Central memory CD8-positive, alpha-beta T cell (primary cell): ENCODE measurements around the gene PPM1L.

Source experiments
- ATAC-seq: fragments of 150-1000 bp; cut with Tn5 transposase; replicated peaks from 2 replicates; pipeline ENCODE4 v1.10.0; 2022; ENCODE audit warnings: mild to moderate bottlenecking, moderate FRiP score, moderate number of reproducible peaks; ENCODE audit not compliant: poor library complexity, severe bottlenecking; ENCODE audit errors: extremely low read depth
- DNase-seq, 2 donors: peaks; one replicate each; pipeline ENCODE4 v3.0.0; 2021; ENCODE audit warnings: low spot score in 2 of 2
- H3K27ac Mint-ChIP-seq: one replicate; pipeline ENCODE4 v1.8.0; 2022; ENCODE audit warnings: low read depth, mild to moderate bottlenecking, moderate library complexity, mixed read lengths
- H3K27me3 Mint-ChIP-seq: one replicate; pipeline ENCODE4 v1.8.0; 2022; ENCODE audit warnings: mixed read lengths
- H3K36me3 Mint-ChIP-seq: one replicate; pipeline ENCODE4 v1.8.0; 2022; ENCODE audit warnings: mild to moderate bottlenecking, moderate library complexity, mixed read lengths; ENCODE audit not compliant: insufficient read depth
- H3K4me1 Mint-ChIP-seq: one replicate; pipeline ENCODE4 v1.8.0; 2022; ENCODE audit warnings: mixed read lengths
- H3K4me3 Mint-ChIP-seq: one replicate; pipeline ENCODE4 v1.8.0; 2022; ENCODE audit warnings: mild to moderate bottlenecking, moderate library complexity, mixed read lengths
- H3K9me3 Mint-ChIP-seq: one replicate; pipeline ENCODE4 v1.8.0; 2022; ENCODE audit warnings: mixed read lengths

Gene PPM1L

GRCh38 chr3:160851629-160852210, 95.7 kb downstream of the PPM1L start:
- ATAC-seq (no peak), DNase-seq (no peak)
- H3K4me1 Mint-ChIP-seq = no peaks in the 10 kb centered on the region
- H3K27me3 Mint-ChIP-seq = peaks cover 10% of the 10 kb centered on the region
- H3K4me3 Mint-ChIP-seq = no peak overlapping the region
- no peaks in the 10 kb centered on the region for H3K36me3 Mint-ChIP-seq
- peaks cover 5% of the 10 kb centered on the region for H3K9me3 Mint-ChIP-seq
- no peak overlapping the region for H3K27ac Mint-ChIP-seq

GRCh38 chr3:160852856-160853255, 96.8 kb downstream of the PPM1L start:
- H3K27me3 Mint-ChIP-seq = peaks cover 10% of the 10 kb centered on the region
- no peak overlapping the region for H3K27ac Mint-ChIP-seq
- H3K4me1 Mint-ChIP-seq = no peaks in the 10 kb centered on the region
- no peaks in the 10 kb centered on the region for H3K36me3 Mint-ChIP-seq
- no peak overlapping the region for H3K4me3 Mint-ChIP-seq
- ATAC-seq (no peak), DNase-seq (no peak)
- peaks cover 5% of the 10 kb centered on the region for H3K9me3 Mint-ChIP-seq

DNA sequence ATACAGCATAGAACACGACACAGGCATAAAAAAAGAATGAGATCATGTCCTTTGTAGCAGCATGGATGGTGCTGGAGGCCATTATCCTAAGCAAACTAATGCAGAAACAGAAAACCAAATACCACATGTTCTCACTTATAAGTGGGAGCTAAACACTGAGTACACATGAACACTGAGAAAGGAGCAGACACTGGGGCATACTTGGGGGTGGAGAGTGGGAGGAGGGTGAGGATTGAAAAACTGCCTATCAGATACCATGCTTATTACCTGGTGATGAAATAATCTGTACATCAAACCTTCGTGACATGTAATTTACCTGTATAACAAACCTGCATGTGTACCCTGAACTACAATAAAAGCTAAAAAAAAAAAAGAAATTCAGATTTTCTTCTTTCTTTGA, 100.4 kb downstream of the PPM1L start:
- no peaks in the 10 kb centered on the region for H3K36me3 Mint-ChIP-seq
- ATAC-seq (no peak), DNase-seq (no peak)
- H3K9me3 Mint-ChIP-seq = peaks cover 5% of the 10 kb centered on the region
- H3K27ac Mint-ChIP-seq = no peak overlapping the region
- H3K27me3 Mint-ChIP-seq = peaks cover 10% of the 10 kb centered on the region
- H3K4me1 Mint-ChIP-seq = no peaks in the 10 kb centered on the region
- H3K4me3 Mint-ChIP-seq = no peak overlapping the region

DNA sequence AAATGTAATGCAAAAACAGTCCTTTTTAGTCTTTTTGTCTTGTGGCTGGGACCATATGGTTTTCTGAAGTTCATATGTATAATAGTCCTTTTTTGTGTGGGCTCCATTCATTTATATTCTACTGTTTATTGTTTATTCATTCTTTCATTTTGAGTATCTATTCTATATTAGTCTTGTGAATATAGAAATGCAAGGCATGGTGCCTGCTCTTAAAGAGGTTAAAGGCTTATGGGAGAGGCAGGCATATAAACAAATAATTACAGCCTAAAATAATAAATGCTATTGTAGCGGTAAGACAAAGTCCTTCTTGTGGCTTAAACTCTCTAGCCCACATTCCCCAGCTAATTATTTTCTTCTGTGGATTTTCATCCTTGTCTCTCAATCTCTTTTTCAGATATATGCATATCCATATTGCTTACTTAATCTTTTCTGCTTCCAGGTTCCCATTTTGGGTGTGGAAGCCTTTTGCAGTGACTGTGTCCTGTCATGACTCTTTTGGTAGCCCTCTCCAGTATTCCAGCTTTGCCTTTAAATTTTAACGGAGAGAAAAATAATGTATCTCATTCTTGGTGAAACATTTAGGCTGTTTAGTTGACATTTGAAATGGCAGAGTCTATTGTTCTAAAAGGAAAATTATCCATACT, 101.6 kb downstream of the PPM1L start:
- no peak overlapping the region for H3K4me3 Mint-ChIP-seq

GRCh38 chr3:160860346-160860745, 104.3 kb downstream of the PPM1L start:
- no peaks in the 10 kb centered on the region for H3K36me3 Mint-ChIP-seq
- no peak for ATAC-seq
- H3K9me3 Mint-ChIP-seq = no peaks in the 10 kb centered on the region
- no peak overlapping the region for H3K27ac Mint-ChIP-seq
- H3K4me1 Mint-ChIP-seq = no peaks in the 10 kb centered on the region
- no peak overlapping the region for H3K4me3 Mint-ChIP-seq
- no peak for DNase-seq
- H3K27me3 Mint-ChIP-seq = no peaks in the 10 kb centered on the region

More for the DNA sequence above, 101.6 kb downstream of the PPM1L start:
- peaks cover 5% of the 10 kb centered on the region for H3K9me3 Mint-ChIP-seq
- no peaks in the 10 kb centered on the region for H3K4me1 Mint-ChIP-seq
- DNase-seq = no peak
- H3K36me3 Mint-ChIP-seq = no peaks in the 10 kb centered on the region
- H3K27me3 Mint-ChIP-seq = peaks cover 10% of the 10 kb centered on the region
- no peak overlapping the region for H3K27ac Mint-ChIP-seq
- ATAC-seq = no peak

- no peaks in the 10 kb centered on the region for H3K9me3 Mint-ChIP-seq
- DNase-seq (no peak), ATAC-seq (no peak)
Observed at GRCh38 chr3:160869825-160870224, 113.8 kb downstream of the PPM1L start.

DNA sequence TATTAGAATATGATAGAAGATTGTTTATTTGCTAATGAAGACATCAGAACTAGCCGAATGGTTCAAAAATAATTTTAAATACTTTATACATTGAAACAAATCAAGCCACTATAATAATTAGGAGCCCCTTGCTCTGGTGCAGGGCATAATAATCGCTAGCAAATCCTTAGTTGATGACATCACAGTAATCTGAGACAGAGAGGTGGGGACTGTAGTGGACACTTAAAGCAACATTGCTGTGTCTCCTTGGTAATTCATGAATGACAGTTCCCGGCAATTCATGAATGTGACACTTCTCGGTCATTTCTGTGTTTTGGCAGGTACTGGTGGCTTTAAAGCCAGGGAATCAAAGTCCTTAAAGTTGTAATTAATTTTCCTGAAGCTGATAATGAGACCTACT, 114.3 kb downstream of the PPM1L start:
- no peak for ATAC-seq
- no peak overlapping the region for H3K27ac Mint-ChIP-seq
- H3K4me3 Mint-ChIP-seq = no peak overlapping the region
- peaks cover 2% of the 10 kb centered on the region for H3K36me3 Mint-ChIP-seq
- H3K4me1 Mint-ChIP-seq = no peaks in the 10 kb centered on the region
- H3K27me3 Mint-ChIP-seq = peaks cover 9% of the 10 kb centered on the region
- DNase-seq = no peak
- no peaks in the 10 kb centered on the region for H3K9me3 Mint-ChIP-seq

More at GRCh38 chr3:160869825-160870224, 113.8 kb downstream of the PPM1L start:
- no peaks in the 10 kb centered on the region for H3K4me1 Mint-ChIP-seq
- peaks cover 9% of the 10 kb centered on the region for H3K27me3 Mint-ChIP-seq
- no peak overlapping the region for H3K4me3 Mint-ChIP-seq
- H3K27ac Mint-ChIP-seq = no peak overlapping the region
- peaks cover 2% of the 10 kb centered on the region for H3K36me3 Mint-ChIP-seq

DNA sequence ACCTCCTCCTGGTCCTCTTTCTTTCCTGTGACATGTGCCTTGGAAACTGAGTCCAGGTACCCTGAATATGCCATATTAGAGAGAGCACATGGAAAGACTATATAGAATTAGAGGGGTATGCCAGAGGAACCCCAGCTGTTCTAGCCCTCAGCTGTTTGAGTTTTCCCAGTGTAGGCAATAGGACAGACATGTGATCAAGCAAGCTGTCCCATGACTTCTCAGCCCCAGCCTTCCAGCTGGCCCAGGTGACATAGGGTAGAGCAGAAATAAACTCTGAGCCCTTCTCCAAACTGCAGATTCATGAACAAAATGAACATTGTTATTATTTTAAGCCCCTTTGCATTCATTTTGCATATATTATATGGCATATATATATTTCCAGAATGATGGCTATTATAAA, 118.7 kb downstream of the PPM1L start:
- Mint-ChIP-seq H3K9me3 (no peaks in the 10 kb centered on the region), H3K27ac (no peak overlapping the region), H3K36me3 (no peaks in the 10 kb centered on the region), H3K4me1 (no peaks in the 10 kb centered on the region), H3K27me3 (peaks cover 6% of the 10 kb centered on the region), H3K4me3 (no peak overlapping the region)
- DNase-seq = no peak
- ATAC-seq = no peak

DNA sequence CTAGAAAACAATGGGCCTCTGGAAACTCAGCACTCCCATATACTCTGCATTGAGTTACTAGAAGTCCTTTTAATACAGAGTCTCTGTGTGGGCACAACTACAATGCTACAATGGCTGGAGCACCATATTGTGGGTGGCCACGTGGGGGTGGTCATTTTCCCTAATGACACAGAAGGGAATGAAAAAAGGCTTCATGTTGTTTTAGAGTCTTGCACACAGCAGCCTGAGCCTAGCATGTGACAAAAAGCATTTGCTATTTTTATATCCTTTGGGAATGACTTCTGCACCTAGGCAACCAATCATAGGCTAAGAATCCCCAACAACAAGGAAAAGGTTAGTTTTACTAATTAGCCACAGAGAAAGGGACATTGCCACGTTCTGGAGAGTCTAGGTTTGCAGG, 120.6 kb downstream of the PPM1L start:
- Mint-ChIP-seq H3K9me3 (no peaks in the 10 kb centered on the region), H3K4me3 (no peak overlapping the region)

GRCh38 chr3:160879859-160880258, 123.8 kb downstream of the PPM1L start:
- Mint-ChIP-seq H3K36me3 (no peaks in the 10 kb centered on the region), H3K9me3 (no peaks in the 10 kb centered on the region), H3K27me3 (no peaks in the 10 kb centered on the region), H3K4me3 (no peak overlapping the region), H3K4me1 (no peaks in the 10 kb centered on the region), H3K27ac (no peak overlapping the region)
- DNase-seq (no peak), ATAC-seq (no peak)

More for the DNA sequence above, 120.6 kb downstream of the PPM1L start:
- ATAC-seq = no peak
- DNase-seq = no peak
- Mint-ChIP-seq H3K27me3 (no peaks in the 10 kb centered on the region), H3K27ac (no peak overlapping the region), H3K36me3 (no peaks in the 10 kb centered on the region), H3K4me1 (no peaks in the 10 kb centered on the region)

DNA sequence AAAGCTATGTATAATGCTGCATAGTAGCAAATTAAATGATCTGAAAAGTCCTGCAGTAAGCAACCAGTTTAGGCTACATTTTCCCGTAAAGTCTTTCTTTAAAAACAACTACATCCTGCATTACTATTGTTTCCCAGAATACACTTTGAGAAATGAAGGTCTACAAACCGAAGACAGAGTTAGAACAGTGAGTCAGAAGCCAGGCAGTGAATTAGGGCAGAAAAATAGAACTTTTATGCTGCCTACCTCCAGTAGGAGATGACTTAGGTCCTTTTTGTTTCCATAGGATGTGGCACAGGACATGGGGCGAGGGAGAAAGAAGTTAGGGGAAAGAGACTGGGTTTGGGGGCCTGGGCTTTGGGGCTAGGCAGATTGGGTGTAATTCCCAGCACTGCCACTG, 127.3 kb downstream of the PPM1L start:
- Mint-ChIP-seq H3K27me3 (no peaks in the 10 kb centered on the region), H3K9me3 (peaks cover 5% of the 10 kb centered on the region), H3K36me3 (peaks cover 1% of the 10 kb centered on the region), H3K4me3 (no peak overlapping the region), H3K27ac (no peak overlapping the region), H3K4me1 (no peaks in the 10 kb centered on the region)
- DNase-seq = no peak
- ATAC-seq = no peak

DNA sequence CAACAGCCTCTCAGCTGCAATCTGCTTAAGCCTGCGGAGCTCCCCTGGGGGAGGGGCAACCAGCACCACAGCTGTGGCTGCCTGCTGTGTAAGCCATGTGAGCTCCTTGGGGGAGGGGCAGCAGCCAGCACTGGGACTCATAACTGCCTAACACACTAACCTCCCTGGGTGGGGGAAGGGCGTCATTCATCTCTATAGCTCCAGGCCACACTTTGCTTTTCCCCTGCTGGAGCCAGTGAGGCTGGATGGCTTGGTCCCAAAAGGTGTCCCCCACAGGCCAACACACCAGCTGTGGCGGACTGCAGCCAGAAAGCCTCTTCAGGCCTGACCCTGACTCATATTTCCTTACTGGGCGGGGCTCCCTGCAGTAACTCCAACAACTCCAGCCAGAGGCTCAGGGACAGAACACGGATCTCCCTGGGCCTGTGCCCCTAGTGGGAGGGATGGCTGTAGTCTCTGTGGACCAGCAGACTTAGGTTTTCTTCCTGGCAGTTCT, 129.8 kb downstream of the PPM1L start:
- no peak overlapping the region for H3K4me3 Mint-ChIP-seq
- DNase-seq (no peak), ATAC-seq (no peak)
- H3K27me3 Mint-ChIP-seq = no peaks in the 10 kb centered on the region
- no peaks in the 10 kb centered on the region for H3K4me1 Mint-ChIP-seq
- H3K27ac Mint-ChIP-seq = no peak overlapping the region
- peaks cover 1% of the 10 kb centered on the region for H3K36me3 Mint-ChIP-seq
- peaks cover 11% of the 10 kb centered on the region for H3K9me3 Mint-ChIP-seq

- no peak overlapping the region for H3K27ac Mint-ChIP-seq
- DNase-seq (no peak), ATAC-seq (no peak)
- H3K27me3 Mint-ChIP-seq = no peaks in the 10 kb centered on the region
- H3K4me3 Mint-ChIP-seq = no peak overlapping the region
- peaks cover 1% of the 10 kb centered on the region for H3K36me3 Mint-ChIP-seq
- H3K4me1 Mint-ChIP-seq = no peaks in the 10 kb centered on the region
- H3K9me3 Mint-ChIP-seq = peaks cover 11% of the 10 kb centered on the region
Observed at GRCh38 chr3:160886421-160886820, 130.4 kb downstream of the PPM1L start.
